HG03108 (cell line): ENCODE results near the gene R3HCC1L.
"Not testable (repeated sequence)": the region's sequence is repeated elsewhere in the genome, so short reads cannot be mapped to it uniquely, and the experiment has no call there.

ENCODE experiments used
- ATAC-seq: cut with Tn5 transposase; IDR thresholded peaks from one replicate; pipeline ENCODE4 v1.9.1; 2021; ENCODE audit warnings: moderate library complexity; ENCODE audit not compliant: unreplicated experiment

The R3HCC1L gene

GRCh38 chr10:98170249-98171117, 36.0 kb downstream of the R3HCC1L start:
- no peak for ATAC-seq

- no peak for ATAC-seq
These were observed 37.6 kb downstream of the R3HCC1L start for GRCh38 chr10:98172073-98172472.

- no peak for ATAC-seq
These were observed 38.0 kb downstream of the R3HCC1L start for GRCh38 chr10:98172495-98172894.

- ATAC-seq, result no peak
These were observed 38.8 kb downstream of the R3HCC1L start for GRCh38 chr10:98173260-98173659.

- not testable (repeated sequence) for ATAC-seq
These were observed 48.0 kb downstream of the R3HCC1L start for GRCh38 chr10:98182351-98182915.

- no peak for ATAC-seq
These were observed 52.2 kb downstream of the R3HCC1L start for GRCh38 chr10:98186681-98187080.

GRCh38 chr10:98190773-98191172, 56.3 kb downstream of the R3HCC1L start:
- not testable (repeated sequence) for ATAC-seq

GRCh38 chr10:98193037-98193436, 58.6 kb downstream of the R3HCC1L start:
- ATAC-seq, result no peak

- ATAC-seq, result no peak
These were observed 60.2 kb downstream of the R3HCC1L start for GRCh38 chr10:98194633-98195032.

- no peak for ATAC-seq
These were observed 60.7 kb downstream of the R3HCC1L start for GRCh38 chr10:98195120-98195519.

- ATAC-seq, result no peak
These were observed 62.5 kb downstream of the R3HCC1L start for GRCh38 chr10:98196985-98197384.

- no peak for ATAC-seq
These were observed 67.3 kb downstream of the R3HCC1L start for GRCh38 chr10:98201760-98202159.

- ATAC-seq, result no peak
These were observed 67.9 kb downstream of the R3HCC1L start for GRCh38 chr10:98202378-98202777.

- no peak for ATAC-seq
These were observed 70.9 kb downstream of the R3HCC1L start for GRCh38 chr10:98205351-98205750.

GRCh38 chr10:98208925-98209324, 74.5 kb downstream of the R3HCC1L start:
- ATAC-seq, result no peak

- ATAC-seq, result no peak
These were observed 75.0 kb downstream of the R3HCC1L start for GRCh38 chr10:98209441-98209840.

- ATAC-seq, result no peak
These were observed 77.7 kb downstream of the R3HCC1L start for GRCh38 chr10:98212196-98212595.

- ATAC-seq, result no peak
These were observed 79.3 kb downstream of the R3HCC1L start for GRCh38 chr10:98213740-98214139.

GRCh38 chr10:98215373-98215772, 80.9 kb downstream of the R3HCC1L start:
- ATAC-seq, result no peak

GRCh38 chr10:98217801-98218200, 83.3 kb downstream of the R3HCC1L start:
- ATAC-seq, result no peak

- ATAC-seq, result no peak
These were observed 89.4 kb downstream of the R3HCC1L start for GRCh38 chr10:98223874-98224273.

- no peak for ATAC-seq
These were observed 90.1 kb downstream of the R3HCC1L start for GRCh38 chr10:98224509-98224908.
